AML-193 (cell line): ENCODE data around the gene ZNF391.
A peak's percentile ranks its signal among the peaks of the same experiment; 100 is the strongest.
"Not testable (repeated sequence)": the region's sequence is repeated elsewhere in the genome, so short reads cannot be mapped to it uniquely, and the experiment has no call there.

Source experiments
- DNase-seq, 2 experiments: peaks; one replicate each; lab custom pipeline; 2025; lab: John Stamatoyannopoulos, UW

ZNF391 gene

DNA sequence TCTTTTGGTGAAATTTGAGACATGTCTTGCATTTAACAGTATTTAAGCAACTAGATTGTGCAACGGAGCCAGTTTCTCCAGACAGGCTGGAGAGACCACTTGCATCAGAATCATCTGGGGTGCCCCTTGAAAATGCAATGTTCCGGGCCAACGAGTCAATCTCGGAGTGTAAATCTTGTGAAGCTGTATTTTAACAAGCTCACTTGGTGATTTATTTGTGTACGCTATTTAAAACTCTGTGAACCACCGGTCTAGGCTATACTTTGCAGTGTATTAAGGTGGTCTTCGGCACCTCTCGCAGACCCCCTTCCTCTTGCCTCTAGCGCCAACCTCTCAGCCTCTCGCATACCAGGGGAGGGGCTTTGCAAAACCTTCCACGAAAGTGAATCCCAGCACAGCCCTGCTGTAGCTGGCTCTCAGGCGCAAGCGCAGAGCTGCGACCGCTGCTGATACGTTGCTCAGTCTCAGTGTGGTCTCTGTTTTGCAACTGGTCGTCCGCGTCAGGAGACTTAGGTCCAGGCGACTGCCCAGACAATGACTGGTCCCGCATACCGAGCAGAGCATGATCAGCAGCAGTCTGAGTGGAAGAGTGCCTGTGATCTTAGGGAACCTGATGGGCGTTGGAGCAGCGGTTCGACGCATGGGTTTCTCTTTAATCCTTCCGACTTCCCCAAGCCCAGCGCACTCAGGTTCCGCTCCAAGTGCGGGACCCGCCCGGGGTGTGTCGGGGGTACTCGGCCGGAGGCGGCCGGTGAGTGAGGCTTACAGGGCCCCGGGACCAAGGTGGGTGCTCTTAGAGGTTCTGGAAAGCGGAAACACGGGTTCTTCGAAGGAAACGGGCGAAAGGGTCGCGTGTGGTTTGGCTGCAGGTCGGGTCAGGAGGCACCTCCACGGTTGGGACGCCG is at the start of gene ZNF391:
ZNF391 (plus strand) TSS at position 467 of the 905 bp plus-strand sequence. CDS start 11,612 bp downstream, outside the sequence.
- peak; percentile 89 to 92 for DNase-seq

DNA sequence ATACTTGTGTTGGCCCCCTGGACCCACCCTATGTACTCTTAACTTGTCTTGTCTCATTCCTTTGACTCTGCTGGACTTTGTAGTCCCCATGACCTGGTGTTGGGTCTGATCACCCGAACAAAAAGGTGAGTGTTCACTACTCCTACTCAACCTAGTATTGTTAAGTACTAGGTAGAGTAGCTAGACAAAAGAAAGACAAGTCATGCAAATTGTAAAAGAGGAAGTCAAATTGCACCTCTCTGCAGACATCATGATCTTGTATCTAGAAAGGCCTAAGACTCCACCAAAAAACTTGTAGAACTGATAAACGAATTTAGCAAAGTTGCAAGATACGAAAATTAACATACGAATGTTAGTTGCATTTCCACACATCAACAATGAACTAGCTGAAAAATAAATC is 35.7 kb upstream of the ZNF391 start:
- no peak for DNase-seq

DNA sequence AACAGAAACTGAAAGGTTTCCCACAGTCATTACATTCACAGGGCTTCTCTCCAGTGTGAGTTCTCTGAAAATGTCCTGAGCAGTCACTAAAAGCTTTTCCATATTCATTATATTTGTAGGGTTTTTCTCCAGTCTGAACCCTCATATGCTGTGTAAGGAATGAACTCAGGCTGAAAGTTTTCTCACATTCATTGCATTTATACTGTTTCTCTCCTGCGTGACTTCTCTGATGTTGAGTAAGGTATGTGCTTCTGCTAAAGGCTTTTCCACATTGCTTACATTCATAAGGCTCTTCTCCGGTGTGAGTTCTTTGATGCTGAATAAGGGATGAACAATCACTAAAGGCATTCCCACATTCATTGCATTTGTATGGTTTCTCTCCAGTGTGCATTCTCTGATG is 29.8 kb upstream of the ZNF391 start:
- no peak for DNase-seq

DNA sequence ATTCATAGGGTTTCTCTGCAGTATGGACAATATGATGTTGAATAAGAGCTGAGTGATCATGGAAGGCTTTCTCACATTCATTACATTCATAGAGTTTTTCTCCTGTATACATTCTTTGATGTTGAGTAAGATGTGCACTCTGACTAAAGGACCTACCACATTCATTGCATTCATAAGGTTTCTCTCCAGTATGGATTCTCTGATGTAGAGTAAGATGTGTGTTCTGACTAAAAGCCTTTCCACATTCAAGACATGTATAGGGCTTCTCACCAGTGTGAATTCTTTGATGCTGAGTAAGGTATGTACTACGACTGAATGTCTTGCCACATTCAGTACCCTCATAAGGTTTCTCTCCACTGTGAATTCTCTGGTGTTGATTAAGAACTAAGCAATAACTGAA is 29.3 kb upstream of the ZNF391 start:
- DNase-seq, result no peak

DNA sequence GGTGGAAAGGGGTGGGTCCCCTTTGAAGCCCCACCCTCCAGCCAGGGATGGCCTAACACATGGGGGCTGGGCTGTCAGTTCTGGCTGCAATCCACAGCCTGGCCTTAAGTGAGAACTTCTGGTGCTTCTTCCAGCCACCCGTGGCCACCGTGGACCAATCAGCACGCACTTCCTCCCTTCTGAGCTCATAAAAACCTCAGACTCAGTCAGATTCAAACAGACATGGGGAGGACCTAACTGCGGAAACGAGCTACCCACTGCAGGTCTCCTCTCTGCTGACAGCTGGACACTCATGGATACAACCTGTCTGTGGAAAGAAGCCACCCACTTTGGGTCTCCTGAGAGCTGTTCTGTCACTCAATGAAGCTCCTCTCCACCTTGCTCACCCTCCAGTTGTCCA is 20.4 kb upstream of the ZNF391 start:
- no peak for DNase-seq

DNA sequence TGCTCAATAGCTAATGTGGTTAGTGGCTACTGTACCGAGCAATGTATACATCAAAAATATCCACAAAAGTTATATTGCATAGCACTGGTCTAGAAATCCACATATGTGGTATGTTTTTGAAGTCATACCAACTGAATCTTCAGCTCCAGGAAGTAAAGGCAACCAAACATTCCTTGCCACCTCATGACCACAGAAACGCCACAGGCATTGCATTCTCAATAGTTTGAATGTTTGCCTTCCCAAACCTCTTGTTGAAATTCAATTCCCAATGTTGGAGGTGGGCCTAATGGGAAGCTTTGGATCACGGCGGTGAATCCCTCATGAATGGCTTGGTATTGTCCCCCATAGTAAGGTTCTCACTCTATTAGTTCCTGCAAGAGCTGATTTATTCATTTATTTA is 18.2 kb upstream of the ZNF391 start:
- no peak for DNase-seq

DNA sequence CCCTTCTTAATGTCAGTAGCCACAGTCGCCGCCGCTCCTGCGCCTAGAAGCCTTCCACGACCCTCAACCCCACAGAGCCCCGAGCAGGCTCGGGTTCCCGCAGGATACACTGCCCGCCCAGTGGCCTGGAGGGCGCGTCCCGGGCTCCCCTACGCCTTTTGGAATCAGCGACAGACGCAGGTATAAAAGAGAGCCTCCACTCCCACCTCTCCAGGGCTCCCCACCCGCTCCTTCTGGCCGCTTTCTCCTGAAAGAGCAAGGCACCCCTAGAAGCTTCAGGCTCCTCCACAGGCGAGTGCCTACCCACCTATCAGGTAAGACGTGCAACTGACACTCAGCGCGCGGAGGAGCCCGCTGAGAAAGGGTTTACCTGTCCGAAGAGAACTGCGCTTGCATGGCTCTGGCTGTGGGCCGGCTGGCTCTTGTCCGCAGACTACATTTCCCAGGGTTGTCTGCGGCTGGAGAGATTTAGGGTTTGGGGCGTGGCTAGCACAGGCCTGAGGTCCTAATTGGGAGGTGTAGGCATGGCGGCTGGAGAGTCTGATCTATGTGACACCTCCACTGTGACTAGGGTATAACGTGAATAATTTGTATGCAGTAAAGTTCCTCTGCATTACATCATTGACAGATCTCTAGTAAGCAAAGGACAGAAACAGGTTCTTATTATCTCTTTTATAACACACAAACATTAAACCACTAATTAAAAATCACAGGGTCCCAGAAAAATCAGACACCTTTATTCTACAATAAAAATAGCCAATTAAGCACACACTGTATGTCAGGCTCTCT is 13.5 kb upstream of the ZNF391 start:
- DNase-seq, result no peak

DNA sequence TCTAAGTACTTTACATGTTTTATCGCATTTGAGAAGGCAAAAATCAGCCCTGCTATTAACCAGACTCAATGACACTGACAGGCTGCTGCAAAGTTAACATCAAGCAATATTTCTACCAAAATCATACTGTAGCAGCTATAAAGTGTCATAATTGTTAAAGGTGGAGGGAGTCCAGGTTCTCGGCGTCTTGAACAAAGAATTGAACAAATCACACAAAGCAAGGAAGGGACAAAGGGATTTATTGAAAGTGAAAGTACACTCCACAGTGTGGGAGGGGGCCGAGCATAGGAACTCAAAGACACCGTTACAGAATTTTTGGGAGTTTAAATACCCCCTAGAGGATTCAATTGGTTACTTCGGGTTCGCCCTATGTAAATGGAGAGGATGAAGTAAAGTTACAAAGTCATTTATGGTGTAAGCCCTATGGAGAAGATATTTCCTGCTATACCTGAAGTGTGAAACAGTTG is 12.9 kb upstream of the ZNF391 start:
- DNase-seq, result no peak

DNA sequence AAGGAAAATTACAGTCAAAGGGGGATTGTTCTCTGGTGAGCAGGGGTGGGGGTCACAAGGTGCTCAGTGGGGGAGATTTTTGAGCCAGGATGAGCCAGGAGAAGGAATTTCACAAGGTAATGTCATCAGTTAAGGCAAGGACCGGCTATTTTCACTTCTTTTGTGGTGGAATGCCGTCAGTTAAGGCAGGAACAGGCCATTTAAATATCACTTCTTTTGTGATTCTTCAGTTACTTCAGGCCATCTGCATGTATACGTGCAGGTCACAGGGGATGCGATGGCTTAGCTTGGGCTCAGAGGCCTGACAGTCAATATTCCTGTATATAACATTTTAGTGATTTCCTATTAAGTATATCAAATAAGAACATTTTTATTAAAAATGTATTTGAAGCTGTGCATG is 10.2 kb upstream of the ZNF391 start:
- DNase-seq, result not testable (repeated sequence)

DNA sequence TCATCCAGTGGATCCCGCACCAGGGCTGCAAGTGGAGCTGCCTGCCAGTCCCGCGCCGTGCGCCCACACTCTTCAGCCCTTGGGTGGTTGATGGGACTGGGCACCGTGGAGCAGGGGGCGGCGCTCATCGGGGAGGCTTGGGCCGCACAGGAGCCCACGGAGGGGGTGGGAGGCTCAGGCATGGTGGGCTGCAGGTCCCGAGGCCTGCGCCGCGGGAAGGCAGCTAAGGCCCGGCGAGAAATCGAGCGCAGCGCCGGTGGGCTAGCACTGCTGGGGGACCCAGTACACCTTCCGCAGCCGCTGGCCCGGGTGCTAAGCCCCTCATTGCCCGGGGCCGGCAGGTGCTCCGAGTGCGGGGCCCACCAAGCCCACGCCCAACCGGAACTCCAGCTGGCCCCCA is 7.6 kb upstream of the ZNF391 start:
- not testable (repeated sequence) for DNase-seq

DNA sequence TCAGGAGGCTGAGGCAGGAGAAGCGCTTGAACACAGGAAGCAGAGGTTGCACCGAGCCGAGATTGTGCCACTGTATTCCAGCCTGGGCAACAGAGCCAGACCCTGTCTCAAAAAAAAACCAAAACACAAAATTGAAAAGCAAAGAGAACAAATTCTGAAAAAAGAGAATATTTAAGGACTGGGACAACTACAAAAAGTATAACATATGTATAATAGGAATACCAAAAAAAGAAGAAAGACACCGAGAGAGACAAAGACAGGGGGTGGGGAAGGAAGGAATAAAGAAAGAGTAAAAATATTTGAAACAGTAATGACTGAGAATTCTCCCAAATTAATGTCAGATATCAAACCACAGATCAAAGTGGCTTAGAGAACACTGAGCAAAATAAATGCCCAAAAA is 5.5 kb upstream of the ZNF391 start:
- DNase-seq, result no peak

DNA sequence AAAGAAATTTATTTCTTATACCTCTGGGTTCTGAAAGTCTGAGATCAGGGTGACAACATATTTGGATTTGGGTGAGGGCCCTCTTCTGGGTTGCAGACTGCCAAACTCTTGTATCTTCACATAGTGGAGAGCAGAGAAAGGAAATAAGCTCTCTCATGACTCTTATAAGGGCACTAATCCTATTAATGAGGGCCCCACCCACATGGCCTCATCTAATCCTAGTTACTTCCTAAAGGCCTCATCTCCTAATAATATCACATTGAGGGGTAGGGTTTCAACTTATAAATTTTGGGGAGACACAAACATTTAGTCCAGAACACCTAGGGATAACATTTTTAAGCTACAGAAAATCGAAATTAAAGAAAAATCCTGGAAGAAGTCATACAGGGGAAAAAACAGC is 5.1 kb upstream of the ZNF391 start:
- DNase-seq, result no peak

DNA sequence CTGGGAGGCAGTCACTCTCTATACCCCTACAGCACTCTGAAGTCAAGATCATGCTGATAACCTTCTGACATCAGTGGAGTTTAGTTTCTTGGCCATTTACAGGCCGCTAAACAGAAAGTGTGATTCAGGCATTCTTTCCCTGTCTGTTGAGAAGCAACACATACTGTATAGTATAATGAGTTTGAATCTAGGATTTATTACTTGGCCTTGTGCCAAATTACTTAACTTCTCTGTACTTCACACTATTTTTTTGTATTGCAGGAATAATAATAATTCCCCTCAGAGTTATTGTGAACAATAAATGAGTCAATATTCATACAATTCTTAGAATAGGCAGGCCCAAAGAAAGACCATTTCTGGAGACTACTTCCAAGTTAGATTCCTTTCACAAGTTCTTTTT is 4.1 kb downstream of the ZNF391 start:
- DNase-seq, result no peak

DNA sequence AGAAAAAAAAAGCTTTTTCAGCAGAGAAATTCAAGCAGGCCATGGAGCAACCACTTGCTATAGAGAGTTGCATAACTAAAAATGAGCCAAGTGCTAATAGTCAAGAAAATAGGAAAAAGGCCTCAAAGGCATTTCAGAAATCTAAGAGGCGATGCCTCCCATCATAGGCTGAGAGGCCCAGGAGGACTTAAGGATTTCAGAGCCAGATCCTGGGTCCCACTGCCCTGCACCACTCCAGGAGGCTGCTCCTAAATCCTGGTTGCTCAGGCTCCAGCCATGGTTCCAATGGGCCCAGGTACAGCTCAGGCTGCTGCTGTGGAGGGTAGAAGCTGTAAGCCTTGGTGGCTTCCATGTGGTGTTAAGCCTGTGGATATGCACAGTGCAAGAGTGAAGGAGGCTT is 5.5 kb downstream of the ZNF391 start:
- no peak for DNase-seq

DNA sequence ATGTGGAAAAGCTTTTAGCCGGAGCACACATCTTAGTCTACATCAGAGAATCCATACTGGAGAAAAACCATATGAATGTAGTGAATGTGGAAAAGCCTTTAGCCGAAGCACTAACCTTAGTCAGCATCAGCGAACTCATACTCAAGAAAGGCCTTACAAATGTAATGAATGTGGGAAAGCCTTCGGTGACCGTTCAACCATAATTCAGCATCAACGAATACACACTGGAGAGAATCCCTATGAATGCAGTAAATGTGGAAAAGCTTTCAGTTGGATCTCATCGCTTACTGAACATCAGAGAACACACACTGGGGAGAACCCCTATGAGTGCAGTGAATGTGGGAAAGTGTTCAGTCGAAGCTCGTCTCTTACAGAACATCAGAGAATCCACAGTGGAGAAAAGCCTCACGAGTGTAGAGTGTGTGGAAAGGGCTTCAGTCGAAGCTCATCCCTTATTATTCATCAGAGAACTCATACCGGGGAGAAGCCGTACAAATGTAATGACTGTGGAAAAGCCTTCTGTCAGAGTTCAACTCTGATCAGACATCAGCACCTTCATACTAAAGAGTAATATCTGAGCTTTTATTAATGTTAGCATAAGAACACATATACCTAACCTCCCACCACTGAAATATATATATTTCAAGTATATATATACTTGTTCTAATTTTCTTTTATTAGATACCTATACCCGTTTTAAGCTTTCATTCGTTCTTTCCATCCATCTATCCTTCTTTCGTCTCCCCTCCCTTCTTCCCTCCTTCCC is 12.5 kb downstream of the ZNF391 start:
- no peak for DNase-seq

DNA sequence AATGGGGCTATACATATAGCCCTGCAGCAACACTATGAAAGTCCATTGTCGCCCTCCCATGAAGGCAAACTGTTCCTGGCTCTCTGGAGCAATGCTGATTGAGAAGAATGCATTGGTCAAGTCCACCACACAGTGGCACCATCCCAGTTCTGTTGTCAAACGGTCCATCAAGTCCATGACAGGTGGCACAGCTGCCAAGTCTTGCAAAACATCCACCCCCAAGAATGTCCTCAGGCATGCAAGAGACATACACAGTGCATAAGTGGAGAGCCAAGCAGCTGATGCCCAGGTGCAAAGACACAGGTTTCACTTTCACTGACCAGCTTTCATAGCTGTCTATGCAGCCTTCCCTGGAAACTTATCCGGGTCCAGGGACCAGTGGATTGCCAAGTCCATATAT is 17.5 kb downstream of the ZNF391 start:
- no peak for DNase-seq

DNA sequence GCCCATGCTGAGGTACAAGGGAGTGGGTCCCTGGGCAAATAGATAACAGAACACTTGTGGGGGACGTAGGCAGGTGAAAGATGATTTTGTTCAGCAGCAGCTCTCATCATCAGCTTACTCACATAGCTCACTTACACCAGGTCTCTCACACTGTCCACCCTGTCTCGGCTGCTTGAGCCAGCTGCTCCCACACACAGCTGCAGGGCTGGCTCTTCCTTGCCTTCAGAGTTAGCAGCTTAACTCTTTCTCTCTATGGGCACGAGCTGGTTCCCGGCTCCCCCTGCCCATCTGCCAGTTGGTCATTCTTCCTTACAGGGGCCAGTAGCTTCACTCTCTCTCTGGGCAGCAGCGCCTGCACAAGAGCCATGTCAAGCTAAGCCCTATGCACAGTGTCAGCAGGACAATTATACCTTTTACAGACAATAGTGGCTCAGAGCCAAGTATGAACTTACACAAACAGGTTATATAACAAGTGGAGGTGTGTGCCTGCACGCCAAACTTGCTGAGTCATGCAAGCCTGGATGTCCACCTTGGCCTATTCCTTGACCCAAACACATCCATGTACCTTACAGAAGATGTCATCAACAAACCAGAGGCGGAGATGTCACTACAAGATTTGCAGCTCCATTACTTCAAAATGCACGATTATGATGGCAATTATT is 18.7 kb downstream of the ZNF391 start:
- no peak for DNase-seq

DNA sequence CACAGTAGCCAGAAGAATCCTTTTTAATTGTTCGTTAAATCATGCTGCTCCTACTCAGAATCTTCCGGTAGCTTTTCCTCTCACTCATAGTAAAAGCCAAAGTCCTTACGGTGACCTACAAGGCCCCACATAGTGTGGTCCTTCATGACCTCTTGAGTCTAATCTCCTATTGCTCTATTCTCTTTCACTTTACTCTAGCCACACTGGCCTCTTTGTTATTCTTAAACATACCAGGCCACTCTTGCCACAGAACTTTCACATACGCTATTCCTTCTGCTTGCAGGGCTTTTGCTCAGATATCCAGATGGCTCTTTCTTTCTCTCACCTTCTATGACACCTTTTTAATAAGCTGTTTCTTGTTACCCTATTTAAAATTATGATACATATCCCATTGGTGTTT is 25.7 kb downstream of the ZNF391 start:
- no peak for DNase-seq

DNA sequence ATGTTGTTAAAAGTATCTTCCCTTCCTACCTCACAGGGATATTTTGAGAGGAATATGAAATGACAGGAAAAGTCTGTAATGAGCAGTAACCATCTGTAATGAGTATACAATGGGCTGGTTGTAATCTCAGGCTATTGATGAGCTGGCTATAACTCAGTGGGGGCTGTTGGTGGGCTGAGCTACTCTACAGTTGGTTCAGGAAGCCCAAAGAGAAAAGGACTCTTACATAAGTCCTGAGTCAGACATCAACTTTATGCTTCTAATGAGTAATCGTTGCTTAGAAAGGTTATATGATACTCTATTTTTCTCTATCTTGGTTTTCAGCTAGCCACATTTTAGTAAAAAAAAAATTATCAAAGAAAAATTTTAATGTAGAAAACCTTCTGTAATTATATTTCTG is 26.4 kb downstream of the ZNF391 start:
- DNase-seq, result no peak

DNA sequence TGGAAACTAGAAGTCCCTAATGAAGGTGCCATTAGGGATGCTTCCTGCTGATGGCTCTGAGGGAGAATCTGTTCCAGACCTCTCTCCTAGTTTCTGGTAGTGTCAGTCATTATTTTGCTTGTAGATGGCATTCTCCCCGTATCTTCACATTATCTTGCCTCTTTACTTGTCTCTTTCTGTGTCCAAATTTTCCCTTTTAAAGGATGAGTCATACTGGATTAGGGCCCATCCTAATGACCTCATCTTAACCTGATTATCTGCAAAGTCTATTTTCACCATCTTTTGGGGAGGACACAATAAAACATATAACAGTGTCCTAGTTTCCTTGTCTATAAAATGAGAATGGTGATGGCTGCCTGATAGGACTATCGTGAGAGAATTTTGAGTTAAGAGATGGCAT is 27.3 kb downstream of the ZNF391 start:
- no peak for DNase-seq

DNA sequence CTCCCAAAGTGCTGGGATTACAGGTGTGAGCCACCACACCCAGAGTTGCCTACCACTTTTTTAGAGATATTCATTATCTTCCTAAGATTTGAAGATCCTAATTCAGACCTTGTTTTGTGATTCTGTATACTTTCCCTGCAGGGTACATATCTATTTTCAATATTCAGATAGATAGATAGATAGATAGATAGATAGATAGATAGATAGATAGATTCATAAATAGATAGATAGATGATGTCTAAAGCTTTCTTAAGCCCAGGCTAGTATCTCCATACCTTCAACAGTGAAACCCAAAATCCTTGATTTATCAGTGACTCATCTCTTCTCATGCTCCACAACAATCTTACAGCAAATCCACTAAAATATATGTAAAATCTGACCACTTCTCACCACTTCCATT is 30.8 kb downstream of the ZNF391 start:
- no peak for DNase-seq
